WERI-Rb-1 (cell line): ENCODE data around the gene CAMTA1.

Experiments used
- DNase-seq: peaks from one replicate; pipeline ENCODE4 v3.0.0-alpha.2; 2020
- H3K27ac ChIP-seq: fragments of 250-450 bp; sonication (Bioruptor Pico); 2 replicates; pipeline ENCODE4 v1.5.1; 2020; ENCODE audit warnings: mild to moderate bottlenecking, moderate library complexity
- H3K27me3 ChIP-seq: fragments of 250-450 bp; sonication (Bioruptor Pico); 2 replicates; pipeline ENCODE4 v1.5.1; 2021; ENCODE audit warnings: mild to moderate bottlenecking, low read depth, moderate library complexity; ENCODE audit not compliant: insufficient read depth, severe bottlenecking
- H3K36me3 ChIP-seq: fragments of 250-450 bp; sonication (Bioruptor Pico); 2 replicates; pipeline ENCODE4 v1.5.1; 2020; ENCODE audit warnings: mild to moderate bottlenecking, moderate library complexity
- H3K4me3 ChIP-seq: 2 replicates; pipeline ENCODE4 v1.5.1; 2011; ENCODE audit warnings: low read depth, mild to moderate bottlenecking, control low read depth, low read length
- H3K9me3 ChIP-seq: fragments of 250-450 bp; sonication (Bioruptor Pico); 2 replicates; pipeline ENCODE4 v1.5.1; 2021; ENCODE audit warnings: mild to moderate bottlenecking, moderate library complexity; ENCODE audit not compliant: severe bottlenecking
- CTCF ChIP-seq: IDR thresholded peaks from 2 replicates; pipeline ENCODE4 v1.5.1; 2011; ENCODE audit warnings: low read depth, mild to moderate bottlenecking, control low read depth, inconsistent platforms, low read length

CAMTA1 gene

GRCh38 chr1:6904476-6905170 lies 119.4 kb downstream of the CAMTA1 start:
- Histone ChIP-seq H3K9me3 (no peaks in the 10 kb centered on the region), H3K27ac (no peak overlapping the region), H3K36me3 (no peaks in the 10 kb centered on the region), H3K27me3 (no peaks in the 10 kb centered on the region), H3K4me3 (no peak overlapping the region)
- no peak for DNase-seq
- TF ChIP-seq CTCF = no peak

- no peaks in the 10 kb centered on the region for H3K9me3 ChIP-seq
- DNase-seq = no peak
- no peaks in the 10 kb centered on the region for H3K36me3 ChIP-seq
- no peaks in the 10 kb centered on the region for H3K27me3 ChIP-seq
- H3K27ac ChIP-seq = no peak overlapping the region
- TF ChIP-seq CTCF = no peak
- no peak overlapping the region for H3K4me3 ChIP-seq
Observed at GRCh38 chr1:6905331-6905730, 120.1 kb downstream of the CAMTA1 start.

DNA sequence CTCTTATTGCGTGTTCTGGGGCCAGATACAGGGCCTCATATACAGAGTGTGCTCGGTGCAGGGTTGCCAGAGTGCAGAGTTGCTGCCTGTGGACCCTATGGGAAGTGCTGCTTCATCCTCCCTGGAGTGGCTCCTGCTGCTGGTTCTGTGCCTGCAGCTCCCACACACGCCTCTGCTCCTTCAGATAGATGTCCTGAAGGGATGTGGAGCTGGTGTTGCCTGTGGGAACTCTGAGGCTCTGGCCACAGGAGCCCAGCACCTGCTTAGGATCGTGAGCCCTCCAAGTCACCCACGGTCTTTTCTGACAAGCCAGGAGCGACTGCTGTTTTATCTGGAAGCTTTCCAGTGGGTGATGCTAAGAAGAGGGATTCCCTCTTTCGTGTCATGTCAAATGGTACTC lies 120.5 kb downstream of the CAMTA1 start:
- no peaks in the 10 kb centered on the region for H3K9me3 ChIP-seq
- no peak overlapping the region for H3K27ac ChIP-seq
- no peaks in the 10 kb centered on the region for H3K36me3 ChIP-seq
- DNase-seq = no peak
- TF ChIP-seq CTCF = no peak
- no peaks in the 10 kb centered on the region for H3K27me3 ChIP-seq
- H3K4me3 ChIP-seq = no peak overlapping the region

DNA sequence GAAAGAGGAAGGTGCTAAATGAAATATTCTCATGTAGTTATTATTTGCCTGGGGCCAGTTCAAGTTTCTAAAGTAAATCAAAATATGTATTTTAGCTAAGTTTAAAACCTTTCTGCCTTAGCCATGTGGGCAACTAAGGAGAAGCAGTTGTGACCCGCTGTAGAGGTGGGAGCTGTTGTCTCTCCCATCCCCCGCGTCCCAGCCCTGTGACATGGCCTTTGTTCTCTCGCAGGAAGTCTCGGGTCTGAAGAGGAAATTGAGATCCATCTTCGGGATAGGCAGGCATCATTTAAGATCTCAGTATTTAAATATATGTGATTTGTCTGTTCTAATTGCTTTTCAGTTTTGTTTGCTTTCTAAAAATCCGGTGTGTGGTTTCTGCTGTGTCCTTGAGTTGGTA lies 121.5 kb downstream of the CAMTA1 start:
- no peak for DNase-seq

GRCh38 chr1:6907201-6907600 lies 121.9 kb downstream of the CAMTA1 start:
- Histone ChIP-seq H3K27ac (no peak overlapping the region), H3K36me3 (no peaks in the 10 kb centered on the region), H3K27me3 (no peaks in the 10 kb centered on the region), H3K9me3 (no peaks in the 10 kb centered on the region), H3K4me3 (no peak overlapping the region)
- no peak for TF ChIP-seq CTCF
- no peak for DNase-seq

More for the DNA sequence above, 121.5 kb downstream of the CAMTA1 start:
- no peaks in the 10 kb centered on the region for H3K27me3 ChIP-seq
- TF ChIP-seq CTCF = no peak
- no peaks in the 10 kb centered on the region for H3K36me3 ChIP-seq
- H3K4me3 ChIP-seq = no peak overlapping the region
- no peak overlapping the region for H3K27ac ChIP-seq
- no peaks in the 10 kb centered on the region for H3K9me3 ChIP-seq
